Measurements from ENCODE around the gene CBR3.

DNA sequence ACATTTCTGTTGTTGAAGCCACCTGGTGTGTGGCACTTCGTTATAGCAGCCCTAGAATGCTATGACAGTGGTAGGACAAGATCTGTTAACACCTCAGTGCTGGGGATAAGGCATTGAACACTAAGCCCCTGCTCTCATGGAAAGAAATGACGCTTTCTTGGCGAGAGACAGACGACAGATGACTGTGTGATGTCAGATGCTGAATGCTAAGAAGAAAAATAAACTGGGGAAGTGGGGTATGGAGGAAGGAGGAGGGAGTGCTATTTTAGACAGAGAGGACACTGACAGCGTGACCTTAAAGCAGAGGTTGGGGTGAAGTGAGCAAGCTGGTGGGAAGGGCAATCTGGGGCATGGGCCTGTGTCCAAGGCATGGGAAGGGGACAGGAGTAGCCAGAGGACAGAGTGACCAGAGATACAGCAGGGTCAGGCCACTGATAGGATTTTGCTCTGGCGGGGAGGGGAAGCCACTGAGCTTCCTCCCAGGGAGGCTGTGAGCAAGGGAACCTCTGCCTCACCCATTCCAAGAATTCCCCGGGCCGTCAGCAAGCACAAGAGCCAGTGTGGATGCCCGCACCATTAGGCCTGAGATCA lies 37.0 kb downstream of the CBR3 start:
- TF ChIP-seq POLR2A (IDR thresholded peaks at IDR 0.05), result no peak
- TF ChIP-seq, protein P1, sequence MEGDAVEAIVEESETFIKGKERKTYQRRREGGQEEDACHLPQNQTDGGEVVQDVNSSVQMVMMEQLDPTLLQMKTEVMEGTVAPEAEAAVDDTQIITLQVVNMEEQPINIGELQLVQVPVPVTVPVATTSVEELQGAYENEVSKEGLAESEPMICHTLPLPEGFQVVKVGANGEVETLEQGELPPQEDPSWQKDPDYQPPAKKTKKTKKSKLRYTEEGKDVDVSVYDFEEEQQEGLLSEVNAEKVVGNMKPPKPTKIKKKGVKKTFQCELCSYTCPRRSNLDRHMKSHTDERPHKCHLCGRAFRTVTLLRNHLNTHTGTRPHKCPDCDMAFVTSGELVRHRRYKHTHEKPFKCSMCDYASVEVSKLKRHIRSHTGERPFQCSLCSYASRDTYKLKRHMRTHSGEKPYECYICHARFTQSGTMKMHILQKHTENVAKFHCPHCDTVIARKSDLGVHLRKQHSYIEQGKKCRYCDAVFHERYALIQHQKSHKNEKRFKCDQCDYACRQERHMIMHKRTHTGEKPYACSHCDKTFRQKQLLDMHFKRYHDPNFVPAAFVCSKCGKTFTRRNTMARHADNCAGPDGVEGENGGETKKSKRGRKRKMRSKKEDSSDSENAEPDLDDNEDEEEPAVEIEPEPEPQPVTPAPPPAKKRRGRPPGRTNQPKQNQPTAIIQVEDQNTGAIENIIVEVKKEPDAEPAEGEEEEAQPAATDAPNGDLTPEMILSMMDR (IDR thresholded peaks at IDR 0.05), result no peak
